Endodermal cell (in vitro differentiated cells): Measurements from ENCODE around the gene ZNF236. TPM values are rescaled to one million over a fixed set of nuclear protein-coding genes. Genes with fewer than 3 reads are reported as not detected.

Source experiments
- DNase-seq: peaks from one replicate; pipeline ENCODE4 v3.0.0-alpha.2; 2017
- H3K27ac ChIP-seq: 2 replicates; pipeline ENCODE4 v1.5.1; 2013; ENCODE audit warnings: mild to moderate bottlenecking, low read depth, low read length, moderate library complexity
- H3K27me3 ChIP-seq: 2 replicates; pipeline ENCODE4 v1.6.1; 2013; ENCODE audit warnings: mild to moderate bottlenecking, low read length, moderate library complexity; ENCODE audit not compliant: insufficient read depth, control insufficient read depth, poor library complexity, severe bottlenecking
- H3K36me3 ChIP-seq: 2 replicates; pipeline ENCODE4 v1.7.0; 2013; ENCODE audit warnings: mild to moderate bottlenecking, low read length, moderate library complexity; ENCODE audit not compliant: control insufficient read depth, insufficient read depth
- H3K4me1 ChIP-seq: one replicate; pipeline ENCODE4 v1.7.0; 2013; ENCODE audit warnings: low read length; ENCODE audit not compliant: control insufficient read depth, insufficient read depth
- H3K4me3 ChIP-seq: 2 replicates; pipeline ENCODE4 v1.5.1; 2013; ENCODE audit warnings: mild to moderate bottlenecking, low read length, moderate library complexity
- H3K9ac ChIP-seq: 2 replicates; pipeline ENCODE4 v1.6.1; 2013; ENCODE audit warnings: mild to moderate bottlenecking, low read length, moderate library complexity; ENCODE audit not compliant: poor library complexity, severe bottlenecking; ENCODE audit errors: extremely low read depth
- H3K9me3 ChIP-seq: 2 replicates; pipeline ENCODE4 v1.6.1; 2013; ENCODE audit warnings: mild to moderate bottlenecking, low read length, moderate library complexity; ENCODE audit not compliant: control insufficient read depth
- H3K27ac Mint-ChIP-seq: 2 replicates; pipeline ENCODE4 v1.8.0; 2020; ENCODE audit warnings: mixed read lengths
- H3K27me3 Mint-ChIP-seq: 2 replicates; pipeline ENCODE4 v1.8.0; 2021; ENCODE audit warnings: mild to moderate bottlenecking, mixed read lengths; ENCODE audit not compliant: insufficient read depth
- H3K36me3 Mint-ChIP-seq: 2 replicates; pipeline ENCODE4 v1.8.0; 2020; ENCODE audit warnings: low read depth, mixed read lengths
- H3K4me1 Mint-ChIP-seq: 2 replicates; pipeline ENCODE4 v1.8.0; 2020; ENCODE audit warnings: mixed read lengths
- H3K4me3 Mint-ChIP-seq: 2 replicates; pipeline ENCODE4 v1.8.0; 2020; ENCODE audit warnings: mild to moderate bottlenecking, moderate library complexity, mixed read lengths
- H3K9me3 Mint-ChIP-seq: 2 replicates; pipeline ENCODE4 v1.8.0; 2020; ENCODE audit warnings: mild to moderate bottlenecking, mixed read lengths
- CTCF ChIP-seq: fragments of 200-600 bp; sonication (generic); conservative IDR thresholded peaks from 2 replicates; pipeline ENCODE4 v1.5.0; 2021; ENCODE audit warnings: antibody characterized with exemption, mild to moderate bottlenecking
- WGBS, 2 experiments: methylation state at CpG; one replicate each; pipeline versions ENCODE4 v1.1.5 to v1.1.7; 2013; ENCODE audit warnings: missing lambda C conversion rate in 2 of 2, mixed read lengths in 1 of 2; ENCODE audit not compliant: insufficient coverage in 1 of 2, insufficient read length in 1 of 2; 5-methylcytosine and 5-hydroxymethylcytosine counted together
- total RNA-seq, 2 donors: library from RNA; stranded (reverse); fragmentation: NEBNext Ultra II Directional in 1 of 2; extraction: Animal tissue kit (Norgen Biotek cat#: 25700) in 1 of 2; gene quantifications; 2 replicates in 1 of 2; 3 replicates in 1 of 2; pipeline ENCODE4 v1.2.1, GENCODE V29; 2021

The ZNF236 gene
- total RNA-seq, 2 donors from 2014 or later = 27.0 to 28.3 TPM

DNA sequence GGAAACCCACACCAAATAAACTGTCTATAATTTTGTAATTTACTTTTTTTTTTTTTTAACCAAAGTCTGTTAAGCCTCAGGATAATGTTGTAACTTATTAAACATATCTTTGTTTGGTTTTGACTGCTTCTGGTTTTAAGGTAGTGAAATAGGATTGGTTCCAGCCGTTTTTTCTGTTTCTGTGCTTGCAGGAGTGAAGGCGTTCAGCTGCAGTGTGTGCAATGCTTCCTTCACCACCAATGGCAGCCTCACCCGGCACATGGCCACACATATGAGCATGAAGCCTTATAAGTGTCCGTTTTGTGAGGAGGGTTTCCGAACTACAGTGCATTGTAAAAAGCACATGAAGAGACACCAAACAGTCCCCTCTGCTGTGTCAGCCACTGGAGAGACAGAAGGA is 93.1 kb downstream of the ZNF236 start:
- no peak for TF ChIP-seq CTCF
- DNase-seq = no peak
- H3K4me1 ChIP-seq = no peaks in the 10 kb centered on the region
- no peaks in the 10 kb centered on the region for H3K4me1 Mint-ChIP-seq
- H3K9ac ChIP-seq = no peak overlapping the region
- H3K27ac ChIP-seq = no peak overlapping the region
- H3K36me3 Mint-ChIP-seq = peaks cover 67% of the 10 kb centered on the region
- no peaks in the 10 kb centered on the region for H3K9me3 Mint-ChIP-seq
- H3K27me3 Mint-ChIP-seq = no peaks in the 10 kb centered on the region
- no peaks in the 10 kb centered on the region for H3K9me3 ChIP-seq
- peaks cover 85% of the 10 kb centered on the region for H3K36me3 ChIP-seq
- H3K27me3 ChIP-seq = no peaks in the 10 kb centered on the region
- no peak overlapping the region for H3K27ac Mint-ChIP-seq
- no peak overlapping the region for H3K4me3 ChIP-seq
- H3K4me3 Mint-ChIP-seq = no peak overlapping the region
- WGBS, 2 experiments = 82 to 95% methylated on average over 4 to 5 of the region's 5 CpGs

DNA sequence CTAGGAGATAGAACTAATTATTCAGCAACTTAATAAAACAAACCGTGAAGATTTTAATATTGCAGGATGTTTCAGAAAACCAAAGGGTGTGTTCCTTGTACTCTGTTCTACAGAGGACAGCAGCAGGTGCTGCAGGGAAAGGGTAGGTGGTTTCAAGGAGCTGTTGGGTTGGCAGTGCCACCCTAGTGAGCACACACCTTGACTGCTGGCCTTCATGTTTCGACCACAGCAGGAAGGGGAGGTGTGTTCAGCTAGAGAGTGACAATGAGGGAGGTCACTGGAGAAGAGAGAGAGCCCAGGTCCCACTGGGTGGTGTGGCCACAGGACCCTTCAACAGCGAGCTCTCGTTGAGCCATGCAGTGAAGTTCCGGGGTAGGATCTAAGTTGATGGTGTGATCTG is 98.6 kb downstream of the ZNF236 start:
- H3K27ac ChIP-seq = no peak overlapping the region
- 93 to 96% methylated on average over 4 to 5 of the region's 5 CpGs for WGBS, 2 experiments
- H3K9me3 ChIP-seq = no peaks in the 10 kb centered on the region
- peaks cover 76% of the 10 kb centered on the region for H3K36me3 ChIP-seq
- no peak overlapping the region for H3K4me3 Mint-ChIP-seq
- no peaks in the 10 kb centered on the region for H3K27me3 ChIP-seq
- no peak overlapping the region for H3K9ac ChIP-seq
- no peaks in the 10 kb centered on the region for H3K9me3 Mint-ChIP-seq
- H3K36me3 Mint-ChIP-seq = peaks cover 71% of the 10 kb centered on the region
- no peak for TF ChIP-seq CTCF
- no peak overlapping the region for H3K4me3 ChIP-seq
- DNase-seq = no peak
- H3K27me3 Mint-ChIP-seq = no peaks in the 10 kb centered on the region
- H3K4me1 ChIP-seq = no peaks in the 10 kb centered on the region
- H3K27ac Mint-ChIP-seq = no peak overlapping the region
- no peaks in the 10 kb centered on the region for H3K4me1 Mint-ChIP-seq

DNA sequence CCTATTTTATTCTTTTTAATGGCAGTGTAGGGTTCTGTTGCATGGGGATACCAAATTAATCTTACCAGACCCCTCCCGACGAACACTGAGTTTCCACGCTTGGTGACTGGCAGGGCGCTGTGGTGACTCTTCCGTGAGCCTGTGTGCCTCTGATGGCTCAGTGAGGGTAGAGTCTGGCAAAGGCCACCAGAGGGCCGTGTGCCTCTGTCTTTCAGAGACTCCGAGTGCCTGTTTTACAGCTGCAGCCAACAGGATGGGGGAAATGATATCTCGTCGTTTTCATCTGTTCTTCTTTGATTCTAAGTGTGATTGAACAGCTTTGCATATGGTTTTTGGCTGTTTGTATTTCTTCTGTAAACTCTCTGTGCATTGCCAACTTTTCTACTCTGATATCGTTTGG is 99.8 kb downstream of the ZNF236 start:
- Histone ChIP-seq H3K27ac (no peak overlapping the region), H3K9me3 (no peaks in the 10 kb centered on the region), H3K27me3 (no peaks in the 10 kb centered on the region), H3K36me3 (peaks cover 78% of the 10 kb centered on the region), H3K9ac (no peak overlapping the region), H3K4me1 (no peaks in the 10 kb centered on the region), H3K4me3 (no peak overlapping the region)
- Mint-ChIP-seq H3K36me3 (peaks cover 70% of the 10 kb centered on the region), H3K9me3 (no peaks in the 10 kb centered on the region), H3K27me3 (no peaks in the 10 kb centered on the region), H3K4me3 (no peak overlapping the region), H3K4me1 (no peaks in the 10 kb centered on the region), H3K27ac (no peak overlapping the region)
- peak; percentile 83 for TF ChIP-seq CTCF
- peak; percentile 83 for DNase-seq
- 47 to 70% methylated on average over 6 to 10 of the region's 10 CpGs for WGBS, 2 experiments
